HG03378 (cell line): ENCODE results near the gene SUGCT.

Source experiments
- ATAC-seq: cut with Tn5 transposase; IDR thresholded peaks from one replicate; pipeline ENCODE4 v1.9.1; 2021; ENCODE audit warnings: mild to moderate bottlenecking, moderate library complexity; ENCODE audit not compliant: unreplicated experiment

The SUGCT gene

GRCh38 chr7:40799493-40800403 lies 664.9 kb downstream of the SUGCT start:
- no peak for ATAC-seq

- no peak for ATAC-seq
These were observed 666.0 kb downstream of the SUGCT start for GRCh38 chr7:40800771-40801170.

DNA sequence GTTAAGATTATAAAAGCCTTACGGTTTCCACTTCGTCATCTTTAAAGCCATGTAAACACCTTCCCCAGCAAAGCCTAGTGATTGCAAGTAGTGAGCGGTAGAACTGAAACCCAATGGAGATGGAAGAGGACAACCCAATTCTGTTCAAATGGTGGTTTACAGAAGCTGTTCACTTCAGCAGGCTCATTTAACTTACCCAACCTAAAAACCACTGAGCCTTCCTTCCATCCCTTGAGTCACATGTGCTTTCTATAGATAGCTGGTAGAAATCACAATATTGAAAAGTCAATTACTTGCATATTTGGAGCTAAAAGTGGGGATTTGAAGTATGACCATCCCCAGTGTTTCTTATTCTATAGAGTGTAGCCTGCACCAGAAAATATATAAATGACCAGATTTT lies 667.7 kb downstream of the SUGCT start:
- ATAC-seq = no peak

DNA sequence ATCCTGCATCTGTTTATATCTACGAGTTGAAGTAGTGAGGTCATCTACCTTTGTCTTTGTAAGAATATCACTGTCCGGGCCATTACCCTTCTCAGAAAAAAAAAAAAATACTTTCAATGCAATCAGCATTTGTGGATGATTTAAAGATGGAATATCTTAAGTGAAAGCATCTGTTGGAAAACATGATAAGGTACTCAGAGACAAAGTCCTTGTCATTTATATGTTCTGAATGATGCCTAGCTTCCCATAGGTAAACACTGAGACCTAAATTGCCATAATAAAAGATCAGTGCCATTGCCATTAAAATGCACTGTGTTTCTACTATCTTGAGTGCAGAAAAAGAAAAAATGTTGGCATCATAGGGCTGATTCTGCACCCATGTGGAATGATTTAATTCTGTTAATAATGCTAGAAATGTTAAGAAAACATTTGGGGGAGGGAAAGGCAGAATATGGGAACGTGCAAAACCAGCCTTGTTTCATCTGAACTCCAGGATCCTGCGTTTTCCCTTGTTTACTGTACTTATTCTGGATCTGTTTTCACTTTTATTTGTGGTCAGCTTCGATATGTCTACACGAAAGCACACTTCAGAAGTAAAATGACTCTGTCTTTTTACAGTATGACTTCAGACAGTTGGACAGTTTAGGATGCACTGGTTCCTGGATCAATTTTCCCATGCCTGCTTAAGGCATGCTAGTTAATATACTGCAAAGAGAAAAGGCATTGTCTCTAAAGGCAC lies 669.8 kb downstream of the SUGCT start:
- ATAC-seq = no peak

- ATAC-seq = no peak
These were observed 670.6 kb downstream of the SUGCT start for GRCh38 chr7:40805361-40805760.

DNA sequence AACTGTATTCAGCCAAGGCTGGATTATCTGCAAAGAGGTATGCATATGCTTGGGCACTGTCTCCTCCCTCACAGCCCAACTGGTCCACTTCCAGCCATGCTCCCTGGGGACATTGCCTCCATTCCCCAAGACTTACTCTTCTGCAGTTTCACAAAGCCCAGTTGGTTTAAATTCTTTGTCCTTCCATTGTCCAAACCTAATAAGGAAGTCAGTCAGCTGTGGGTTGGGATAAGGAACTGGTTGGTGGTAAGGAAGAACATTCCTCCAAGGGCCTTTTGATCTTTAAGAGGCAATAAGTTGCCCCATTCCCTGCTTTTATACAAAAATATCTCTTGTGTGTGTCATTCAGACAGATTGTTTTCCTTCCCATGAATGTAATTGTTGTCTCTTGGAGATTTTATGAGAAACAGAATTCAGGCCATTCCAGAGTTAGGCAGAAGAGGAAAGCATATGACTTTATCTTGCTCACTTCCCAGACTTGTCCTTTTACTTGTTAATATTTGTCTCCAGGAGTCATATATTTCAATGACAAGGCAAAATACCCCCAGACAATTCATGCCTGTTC lies 673.7 kb downstream of the SUGCT start:
- ATAC-seq = no peak

DNA sequence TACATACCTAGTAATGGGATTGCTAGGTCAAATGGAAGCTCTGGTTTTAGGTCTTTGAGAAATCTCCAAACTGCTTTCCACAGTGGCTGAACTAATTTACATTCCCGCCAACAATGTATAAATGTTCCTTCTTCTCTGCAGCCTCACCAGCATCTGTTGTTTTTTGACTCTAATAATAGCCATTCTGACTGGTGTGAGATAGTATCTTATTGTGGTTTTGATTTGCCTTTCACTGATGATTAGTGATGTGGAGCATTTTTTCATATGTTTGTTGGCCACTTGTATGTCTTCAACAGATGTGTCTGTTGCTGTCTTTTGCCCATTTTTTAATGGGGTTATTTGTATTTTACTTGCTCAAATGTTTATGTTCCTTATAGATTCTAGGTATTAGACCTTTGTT lies 675.5 kb downstream of the SUGCT start:
- no peak for ATAC-seq

GRCh38 chr7:40811666-40812065 lies 676.9 kb downstream of the SUGCT start:
- ATAC-seq = no peak

- ATAC-seq = no peak
These were observed 680.2 kb downstream of the SUGCT start for GRCh38 chr7:40815022-40815421.

- ATAC-seq = no peak
These were observed 680.7 kb downstream of the SUGCT start for GRCh38 chr7:40815512-40815911.

DNA sequence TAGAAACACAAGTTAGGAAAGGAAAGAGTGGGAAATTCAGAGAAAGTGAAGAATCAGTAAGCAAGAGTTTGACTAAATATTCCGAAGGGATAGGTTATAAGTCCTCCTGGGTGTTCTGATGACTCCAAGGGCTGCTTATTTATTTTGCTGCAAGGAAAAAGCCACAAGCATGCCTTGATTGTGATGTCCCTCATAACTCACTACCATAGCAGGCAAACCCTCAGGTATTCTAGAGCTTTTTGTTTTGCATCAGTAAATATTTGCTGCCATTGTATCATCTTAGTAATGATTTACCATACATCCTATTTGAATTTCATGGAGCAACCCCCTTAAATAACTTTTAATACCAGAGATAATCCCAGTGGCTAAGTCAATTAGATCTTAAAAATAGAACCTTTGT lies 688.1 kb downstream of the SUGCT start:
- no peak for ATAC-seq

- ATAC-seq = no peak
These were observed 689.7 kb downstream of the SUGCT start for GRCh38 chr7:40824461-40824860.

DNA sequence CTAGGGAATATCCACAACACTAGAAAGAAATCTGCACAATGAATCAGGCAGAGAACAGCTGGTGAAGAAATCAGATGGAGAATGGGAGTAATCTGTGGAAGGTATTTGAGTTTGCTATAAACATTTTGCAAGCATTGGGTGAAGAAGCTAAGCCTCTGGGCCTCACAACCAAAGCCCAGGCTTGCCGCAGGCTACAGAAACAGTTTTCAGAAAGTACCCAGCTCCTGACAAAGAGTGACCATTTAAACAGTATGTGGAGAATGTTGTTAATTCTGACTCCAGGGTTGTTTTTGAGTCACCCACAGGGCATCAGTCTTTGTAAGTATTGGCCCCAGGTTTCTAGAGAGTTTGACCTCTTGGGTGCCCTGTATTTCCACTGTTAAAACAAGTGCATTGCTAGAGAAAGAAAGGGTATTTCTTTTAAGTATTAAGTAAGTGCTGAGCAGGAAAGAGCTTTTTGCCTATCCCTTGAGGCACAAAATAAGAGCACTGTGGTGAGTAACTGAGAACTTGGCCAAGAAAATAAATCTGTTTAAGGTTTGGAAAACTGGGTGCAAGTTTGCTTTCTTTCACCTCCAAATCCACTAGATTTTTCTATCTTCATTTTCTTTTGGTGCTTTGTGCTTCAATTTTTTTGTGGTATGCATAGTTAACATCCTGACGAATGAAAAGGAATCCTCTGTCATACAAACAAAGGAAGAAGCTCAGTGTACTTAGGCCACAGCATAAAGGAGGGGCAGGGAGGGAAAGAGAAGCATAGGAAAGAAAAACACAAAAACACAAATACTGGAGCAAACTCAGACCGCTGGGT lies 691.8 kb downstream of the SUGCT start:
- ATAC-seq = no peak

DNA sequence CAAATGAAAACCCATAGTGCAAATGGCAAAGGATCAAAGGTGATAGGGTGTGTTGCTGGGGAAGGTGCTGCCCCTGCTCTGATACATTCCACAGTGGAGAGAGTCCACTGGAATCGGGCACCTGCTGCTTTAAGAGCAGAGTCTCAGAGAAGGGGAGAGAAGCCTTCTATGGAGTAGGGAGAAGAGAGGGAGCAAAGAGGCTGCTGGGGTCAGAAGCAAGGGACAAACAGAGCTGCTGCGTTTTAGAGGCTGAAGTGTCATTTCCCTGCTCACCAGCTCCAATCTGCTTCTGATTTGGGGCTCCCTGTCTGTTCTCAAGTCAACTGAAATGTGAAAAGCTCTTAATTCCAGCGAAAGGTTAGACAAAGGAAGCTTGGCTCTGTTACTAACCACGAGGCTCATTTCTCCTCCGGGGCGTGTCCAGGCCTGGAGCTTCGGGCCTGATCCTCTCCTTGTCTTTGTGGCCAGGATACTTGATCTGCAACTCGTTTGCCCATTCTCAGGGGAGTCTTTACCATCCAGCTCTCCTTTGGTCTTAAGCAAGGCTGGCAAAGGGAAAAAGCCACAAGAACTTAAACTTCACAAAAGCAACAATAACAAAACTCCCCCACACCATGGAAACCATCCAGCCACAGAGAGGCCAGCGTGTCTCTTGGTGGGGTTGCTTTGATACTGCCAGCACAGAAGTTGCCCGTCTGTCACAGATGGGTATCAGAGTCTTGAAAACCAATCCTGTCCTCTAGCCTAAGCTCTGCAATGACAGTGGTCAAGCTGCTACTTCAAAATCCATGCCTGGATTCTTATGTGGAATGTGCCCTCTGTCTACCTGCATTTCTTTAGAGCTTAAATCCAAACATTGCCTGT lies 692.6 kb downstream of the SUGCT start:
- ATAC-seq = no peak

DNA sequence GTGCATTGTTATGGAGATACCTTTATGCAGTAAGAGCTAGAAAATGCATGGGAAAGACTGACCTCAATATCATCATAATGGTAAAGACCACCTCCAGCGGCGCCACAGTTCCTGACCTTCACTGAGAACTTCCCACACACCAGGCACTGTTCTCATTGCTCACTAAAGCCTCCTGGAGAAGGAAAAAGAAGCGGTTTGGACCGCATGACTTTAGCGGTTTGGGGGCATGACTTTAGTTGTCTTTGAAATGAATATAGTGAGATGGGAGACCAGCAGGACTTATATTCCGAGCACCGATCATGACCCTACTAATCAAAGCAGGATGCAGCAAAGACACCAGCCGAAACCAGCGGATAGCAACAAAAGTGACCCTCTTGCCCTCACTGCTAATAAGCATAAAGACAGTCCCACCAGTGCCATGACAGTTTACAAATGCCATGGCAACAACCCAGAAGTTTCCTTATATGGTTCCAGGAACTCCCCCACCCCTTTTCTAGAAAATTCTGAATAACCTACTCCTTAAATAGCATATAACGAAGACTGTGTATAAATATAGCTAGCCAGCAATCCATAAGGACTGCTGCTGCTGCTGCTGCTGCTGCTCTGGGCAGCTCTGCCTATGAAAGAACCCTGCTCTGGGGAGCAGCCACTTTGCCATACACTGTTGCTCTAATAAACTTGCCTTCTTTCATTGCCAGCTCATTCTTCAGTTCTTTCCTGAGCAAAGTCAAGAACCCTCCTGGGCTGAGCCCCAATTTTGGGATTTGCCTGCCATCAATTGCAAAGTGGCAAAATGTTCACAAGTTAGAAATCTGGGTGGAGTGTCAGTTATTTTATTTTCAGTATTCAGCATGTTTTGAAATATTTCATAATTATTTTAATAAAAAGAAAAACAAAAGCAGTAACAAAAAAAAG lies 694.1 kb downstream of the SUGCT start:
- ATAC-seq = no peak

GRCh38 chr7:40833191-40833887 lies 698.5 kb downstream of the SUGCT start:
- ATAC-seq = no peak

GRCh38 chr7:40833888-40834234 lies 699.1 kb downstream of the SUGCT start:
- ATAC-seq = no peak

GRCh38 chr7:40836218-40836617 lies 701.4 kb downstream of the SUGCT start:
- no peak for ATAC-seq

DNA sequence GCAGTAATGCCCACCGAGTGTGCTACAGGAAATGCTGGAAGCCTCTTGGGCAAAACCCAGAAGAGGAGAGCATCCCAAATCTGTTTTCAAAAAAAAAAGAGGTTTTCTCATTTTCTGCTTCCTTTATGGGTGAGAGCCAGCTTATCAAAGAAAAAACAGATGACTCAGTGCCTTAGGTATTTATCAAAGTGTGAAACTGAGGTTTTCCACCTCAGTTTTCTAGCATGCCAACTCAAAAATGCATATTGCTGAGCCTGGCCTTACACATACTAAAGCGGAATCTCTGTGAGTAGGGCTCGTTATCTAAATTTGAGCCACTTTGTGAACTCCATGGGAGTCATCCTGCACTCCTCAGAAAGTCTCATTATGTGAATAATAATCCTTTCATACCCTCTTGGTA lies 705.1 kb downstream of the SUGCT start:
- no peak for ATAC-seq
